Fibroblast of lung (primary cell): ENCODE results near the gene RAPGEF6.

ENCODE experiments used
- CTCF ChIP-seq, 2 donors: IDR thresholded peaks in 1 of 2; conservative IDR thresholded peaks in 1 of 2; 1 replicate in 1 of 2; 2 replicates in 1 of 2; pipeline ENCODE4 v1.5.1; 2011 to 2012; ENCODE audit warnings: low read length in 2 of 2, control low read depth in 1 of 2, inconsistent platforms in 1 of 2, low read depth in 1 of 2, mild to moderate bottlenecking in 1 of 2
- EZH2 ChIP-seq: IDR thresholded peaks from 2 replicates; pipeline ENCODE4 v1.5.1; 2012; ENCODE audit warnings: low read length, control low read depth, mild to moderate bottlenecking; ENCODE audit errors: missing control alignments

- no peak for TF ChIP-seq CTCF (conservative IDR thresholded peaks at IDR 0.05 in 1 of 2, IDR thresholded peaks at IDR 0.05 in 1 of 2; ENCODE audit: low read depth in 1 of 2, low read length in 2 of 2)
- TF ChIP-seq EZH2 = no peak
Measured at GRCh38 chr5:131379723-131380122, 255.3 kb downstream of the RAPGEF6 start.
